ENCODE results near the gene PLEKHM3.

The PLEKHM3 gene

GRCh38 chr2:207801259-207801658, 224.1 kb downstream of the PLEKHM3 start:
- no peak overlapping the region for H3K9ac ChIP-seq (ENCODE audit: low read length)
- 0 out of 2 replicates have a peak overlapping the region, but pooled peaks have one; percentile 30 for H3K27ac ChIP-seq (ENCODE audit: low read depth, low read length)

GRCh38 chr2:207796585-207797350, 228.6 kb downstream of the PLEKHM3 start:
- Histone ChIP-seq H3K27ac (ENCODE audit: low read depth, low read length) (peak overlapping the region; percentile 75), H3K4me1 (ENCODE audit: control insufficient read depth, insufficient read depth, low read length) (peaks cover 30% of the 10 kb centered on the region), H3K27me3 (ENCODE audit: control insufficient read depth, insufficient read depth, low read length) (no peaks in the 10 kb centered on the region), H3K9me3 (ENCODE audit: control insufficient read depth, insufficient read depth, low read depth, low read length) (no peaks in the 10 kb centered on the region), H3K9ac (ENCODE audit: low read length) (peak overlapping the region; percentile 60), H3K4me3 (ENCODE audit: low read depth, low read length) (no peak overlapping the region), H3K36me3 (ENCODE audit: control insufficient read depth, insufficient read depth, low read length) (no peaks in the 10 kb centered on the region)

More at GRCh38 chr2:207801259-207801658, 224.1 kb downstream of the PLEKHM3 start:
- Histone ChIP-seq H3K9me3 (ENCODE audit: control insufficient read depth, insufficient read depth, low read depth, low read length) (no peaks in the 10 kb centered on the region), H3K36me3 (ENCODE audit: control insufficient read depth, insufficient read depth, low read length) (no peaks in the 10 kb centered on the region), H3K4me3 (ENCODE audit: low read depth, low read length) (no peak overlapping the region), H3K27me3 (ENCODE audit: control insufficient read depth, insufficient read depth, low read length) (no peaks in the 10 kb centered on the region), H3K4me1 (ENCODE audit: control insufficient read depth, insufficient read depth, low read length) (peaks cover 28% of the 10 kb centered on the region)

- no peaks in the 10 kb centered on the region for H3K36me3 ChIP-seq (ENCODE audit: control insufficient read depth, insufficient read depth, low read length)
- peaks cover 27% of the 10 kb centered on the region for H3K4me1 ChIP-seq (ENCODE audit: control insufficient read depth, insufficient read depth, low read length)
- H3K27ac ChIP-seq (ENCODE audit: low read depth, low read length): peak overlapping the region; percentile 78
- no peaks in the 10 kb centered on the region for H3K27me3 ChIP-seq (ENCODE audit: control insufficient read depth, insufficient read depth, low read length)
- H3K4me3 ChIP-seq (ENCODE audit: low read depth, low read length): no peak overlapping the region
- no peaks in the 10 kb centered on the region for H3K9me3 ChIP-seq (ENCODE audit: control insufficient read depth, insufficient read depth, low read depth, low read length)
- H3K9ac ChIP-seq (ENCODE audit: low read length): peak overlapping the region; percentile 47
Measured at GRCh38 chr2:207792244-207792785, 233.0 kb downstream of the PLEKHM3 start.

GRCh38 chr2:207791579-207792243, 233.6 kb downstream of the PLEKHM3 start:
- Histone ChIP-seq H3K27me3 (ENCODE audit: control insufficient read depth, insufficient read depth, low read length) (no peaks in the 10 kb centered on the region), H3K9ac (ENCODE audit: low read length) (no peak overlapping the region), H3K4me3 (ENCODE audit: low read depth, low read length) (no peak overlapping the region), H3K27ac (ENCODE audit: low read depth, low read length) (no peak overlapping the region), H3K4me1 (ENCODE audit: control insufficient read depth, insufficient read depth, low read length) (peaks cover 21% of the 10 kb centered on the region), H3K9me3 (ENCODE audit: control insufficient read depth, insufficient read depth, low read depth, low read length) (no peaks in the 10 kb centered on the region), H3K36me3 (ENCODE audit: control insufficient read depth, insufficient read depth, low read length) (no peaks in the 10 kb centered on the region)

GRCh38 chr2:207790898-207791297, 234.4 kb downstream of the PLEKHM3 start:
- no peak overlapping the region for H3K4me3 ChIP-seq (ENCODE audit: low read depth, low read length)
- H3K27me3 ChIP-seq (ENCODE audit: control insufficient read depth, insufficient read depth, low read length): no peaks in the 10 kb centered on the region
- H3K9me3 ChIP-seq (ENCODE audit: control insufficient read depth, insufficient read depth, low read depth, low read length): no peaks in the 10 kb centered on the region
- no peak overlapping the region for H3K9ac ChIP-seq (ENCODE audit: low read length)
- H3K4me1 ChIP-seq (ENCODE audit: control insufficient read depth, insufficient read depth, low read length): peaks cover 16% of the 10 kb centered on the region
- H3K36me3 ChIP-seq (ENCODE audit: control insufficient read depth, insufficient read depth, low read length): no peaks in the 10 kb centered on the region
- H3K27ac ChIP-seq (ENCODE audit: low read depth, low read length): no peak overlapping the region

GRCh38 chr2:207787800-207788199, 237.5 kb downstream of the PLEKHM3 start:
- no peaks in the 10 kb centered on the region for H3K9me3 ChIP-seq (ENCODE audit: control insufficient read depth, insufficient read depth, low read depth, low read length)
- H3K4me1 ChIP-seq (ENCODE audit: control insufficient read depth, insufficient read depth, low read length): peaks cover 16% of the 10 kb centered on the region
- H3K4me3 ChIP-seq (ENCODE audit: low read depth, low read length): no peak overlapping the region
- H3K36me3 ChIP-seq (ENCODE audit: control insufficient read depth, insufficient read depth, low read length): no peaks in the 10 kb centered on the region
- H3K27ac ChIP-seq (ENCODE audit: low read depth, low read length): no peak overlapping the region
- H3K27me3 ChIP-seq (ENCODE audit: control insufficient read depth, insufficient read depth, low read length): no peaks in the 10 kb centered on the region
- H3K9ac ChIP-seq (ENCODE audit: low read length): no peak overlapping the region

- no peak overlapping the region for H3K4me3 ChIP-seq (ENCODE audit: low read depth, low read length)
- H3K9ac ChIP-seq (ENCODE audit: low read length): no peak overlapping the region
- peaks cover 14% of the 10 kb centered on the region for H3K4me1 ChIP-seq (ENCODE audit: control insufficient read depth, insufficient read depth, low read length)
- no peaks in the 10 kb centered on the region for H3K9me3 ChIP-seq (ENCODE audit: control insufficient read depth, insufficient read depth, low read depth, low read length)
- H3K36me3 ChIP-seq (ENCODE audit: control insufficient read depth, insufficient read depth, low read length): no peaks in the 10 kb centered on the region
- no peaks in the 10 kb centered on the region for H3K27me3 ChIP-seq (ENCODE audit: control insufficient read depth, insufficient read depth, low read length)
- H3K27ac ChIP-seq (ENCODE audit: low read depth, low read length): no peak overlapping the region
Measured at GRCh38 chr2:207787017-207787416, 238.3 kb downstream of the PLEKHM3 start.

- Histone ChIP-seq H3K4me3 (ENCODE audit: low read depth, low read length) (no peak overlapping the region), H3K36me3 (ENCODE audit: control insufficient read depth, insufficient read depth, low read length) (no peaks in the 10 kb centered on the region), H3K9ac (ENCODE audit: low read length) (no peak overlapping the region), H3K4me1 (ENCODE audit: control insufficient read depth, insufficient read depth, low read length) (peaks cover 4% of the 10 kb centered on the region), H3K27ac (ENCODE audit: low read depth, low read length) (no peak overlapping the region), H3K27me3 (ENCODE audit: control insufficient read depth, insufficient read depth, low read length) (no peaks in the 10 kb centered on the region), H3K9me3 (ENCODE audit: control insufficient read depth, insufficient read depth, low read depth, low read length) (no peaks in the 10 kb centered on the region)
Measured at GRCh38 chr2:207784898-207785297, 240.4 kb downstream of the PLEKHM3 start.

GRCh38 chr2:207783514-207783913, 241.8 kb downstream of the PLEKHM3 start:
- Histone ChIP-seq H3K9me3 (ENCODE audit: control insufficient read depth, insufficient read depth, low read depth, low read length) (no peaks in the 10 kb centered on the region), H3K27me3 (ENCODE audit: control insufficient read depth, insufficient read depth, low read length) (no peaks in the 10 kb centered on the region), H3K27ac (ENCODE audit: low read depth, low read length) (no peak overlapping the region), H3K4me3 (ENCODE audit: low read depth, low read length) (no peak overlapping the region), H3K36me3 (ENCODE audit: control insufficient read depth, insufficient read depth, low read length) (no peaks in the 10 kb centered on the region), H3K4me1 (ENCODE audit: control insufficient read depth, insufficient read depth, low read length) (peaks cover 9% of the 10 kb centered on the region), H3K9ac (ENCODE audit: low read length) (no peak overlapping the region)

- Histone ChIP-seq H3K27ac (ENCODE audit: low read depth, low read length) (no peak overlapping the region), H3K27me3 (ENCODE audit: control insufficient read depth, insufficient read depth, low read length) (no peaks in the 10 kb centered on the region), H3K9me3 (ENCODE audit: control insufficient read depth, insufficient read depth, low read depth, low read length) (no peaks in the 10 kb centered on the region), H3K4me3 (ENCODE audit: low read depth, low read length) (no peak overlapping the region), H3K4me1 (ENCODE audit: control insufficient read depth, insufficient read depth, low read length) (peaks cover 9% of the 10 kb centered on the region), H3K36me3 (ENCODE audit: control insufficient read depth, insufficient read depth, low read length) (no peaks in the 10 kb centered on the region), H3K9ac (ENCODE audit: low read length) (no peak overlapping the region)
Measured at GRCh38 chr2:207782238-207783030, 242.9 kb downstream of the PLEKHM3 start.

Data from HUES6 (cell line).